Activated CD4-positive, alpha-beta T cell treated with anti-CD3 and anti-CD28 coated beads for 36 hours (primary cell): ENCODE measurements around the gene POU3F3. TPM values are rescaled to one million over a fixed set of nuclear protein-coding genes. Genes with fewer than 3 reads are reported as not detected.
A peak's percentile ranks its signal among the peaks of the same experiment; 100 is the strongest.

Experiments used
- ATAC-seq: fragments of 200-7000 bp; cut with Tn5 transposase; one replicate; pipeline ENCODE4 v1.10.0; 2021; ENCODE audit warnings: mild to moderate bottlenecking, moderate library complexity
- CTCF ChIA-PET: fragments of 350-600 bp; sonication (Branson Sonifier 250); formaldehyde crosslinking; loops from one replicate; lab custom pipeline; 2021; ENCODE audit warnings: antibody characterized with exemption; lab: Charles Lee
- POLR2A ChIA-PET: fragments of 350-600 bp; sonication (Branson Sonifier 250); formaldehyde crosslinking; loops from one replicate; lab custom pipeline; 2021; ENCODE audit warnings: antibody characterized with exemption, inconsistent platforms; lab: Charles Lee
- DNase-seq: peaks from one replicate; pipeline ENCODE4 v3.0.0-alpha.2; 2020
- H3K27ac Mint-ChIP-seq: one replicate; pipeline ENCODE4 v1.8.0; 2021; ENCODE audit warnings: mixed read lengths
- H3K27me3 Mint-ChIP-seq: one replicate; pipeline ENCODE4 v1.8.0; 2021; ENCODE audit warnings: mixed read lengths
- H3K36me3 Mint-ChIP-seq: one replicate; pipeline ENCODE4 v1.8.0; 2021; ENCODE audit warnings: low read depth, mixed read lengths
- H3K4me1 Mint-ChIP-seq: one replicate; pipeline ENCODE4 v1.8.0; 2021; ENCODE audit warnings: mixed read lengths
- H3K4me3 Mint-ChIP-seq: one replicate; pipeline ENCODE4 v1.8.0; 2021; ENCODE audit warnings: mild to moderate bottlenecking, moderate library complexity, mixed read lengths
- H3K9me3 Mint-ChIP-seq: one replicate; pipeline ENCODE4 v1.8.0; 2021; ENCODE audit warnings: low read depth, mixed read lengths
- intact Hi-C, 2 experiments: fragments of 100-400 bp; cut with DNase I in 1 of 2; cut with micrococcal nuclease in 1 of 2; formaldehyde crosslinking; loops; one replicate each; pipeline versions ENCODE4 v1.14.2 to v1.15.1; 2022 to 2024; cut with DNase I, micrococcal nuclease
- total RNA-seq, 2 experiments: library from RNA; stranded (reverse); gene quantifications; one replicate each; pipeline ENCODE4 v1.2.3, GENCODE V29; 2021

The POU3F3 gene
- total RNA-seq, 2 experiments from 2014 or later = not detected

DNA sequence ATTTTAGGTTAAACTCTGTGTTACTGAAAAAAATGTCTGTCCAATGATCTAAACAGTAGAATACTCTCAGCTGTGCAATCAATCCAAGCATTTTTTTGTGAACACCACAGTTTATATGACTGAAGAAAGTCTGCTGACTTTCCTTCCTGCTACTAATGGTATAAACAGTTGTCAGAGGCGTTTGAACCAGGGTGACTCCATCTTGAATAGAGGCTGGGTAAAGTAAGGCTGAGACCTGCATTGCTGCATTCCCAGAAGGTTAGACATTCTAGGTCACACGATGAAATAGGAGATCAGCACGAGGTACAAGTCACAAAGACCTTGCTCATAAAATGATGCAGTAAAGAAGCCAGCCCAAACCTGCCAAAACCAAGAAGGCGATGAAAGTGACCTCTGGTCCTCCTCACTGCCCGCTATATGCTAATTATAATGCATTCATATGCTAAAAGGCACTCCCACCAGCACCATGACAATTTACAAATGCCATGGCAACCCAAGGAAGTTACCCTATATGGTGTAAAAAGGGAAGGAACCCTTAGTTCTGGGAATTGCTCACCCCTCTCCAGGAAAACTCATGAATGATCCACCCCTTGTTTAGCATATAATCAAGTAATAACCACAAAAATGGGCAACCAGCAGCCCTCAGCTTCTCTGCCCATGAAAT lies 31.3 kb downstream of the POU3F3 start:
- no peak for ATAC-seq
- DNase-seq = no peak
- Mint-ChIP-seq H3K9me3 (no peaks in the 10 kb centered on the region), H3K4me3 (no peak overlapping the region), H3K27me3 (peaks cover 12% of the 10 kb centered on the region), H3K4me1 (peaks cover 14% of the 10 kb centered on the region), H3K27ac (no peak overlapping the region), H3K36me3 (no peaks in the 10 kb centered on the region)
- ChIA-PET POLR2A (no interaction called here), CTCF (no interaction called here)
- intact Hi-C loops = no loop called here

DNA sequence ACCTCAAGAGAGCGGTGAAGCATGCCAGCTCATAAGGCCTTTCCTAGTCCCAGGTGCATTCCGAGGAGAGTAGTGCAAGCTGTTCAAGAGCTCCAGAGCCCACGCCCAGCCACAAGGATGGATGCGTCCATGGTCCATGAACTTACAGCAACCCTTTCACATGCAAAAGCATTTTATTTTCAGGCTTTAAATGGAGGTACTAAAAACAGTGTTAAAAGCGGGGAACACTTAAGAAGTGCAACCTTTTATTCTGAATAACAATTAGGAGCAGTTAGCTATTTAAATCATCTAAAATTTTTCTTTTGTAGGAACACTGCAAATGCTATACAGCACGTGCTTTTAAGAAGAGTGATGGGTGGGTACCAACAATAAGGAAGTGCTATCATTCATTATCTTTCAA lies 33.8 kb downstream of the POU3F3 start:
- intact Hi-C loops = no loop called here
- no peak for ATAC-seq
- Mint-ChIP-seq H3K27ac (no peak overlapping the region), H3K9me3 (no peaks in the 10 kb centered on the region), H3K4me3 (no peak overlapping the region), H3K27me3 (peaks cover 7% of the 10 kb centered on the region), H3K4me1 (peaks cover 14% of the 10 kb centered on the region), H3K36me3 (no peaks in the 10 kb centered on the region)
- CTCF ChIA-PET = interaction anchor here (0.6 kb wide), 1 partner anchor 34 kb away, joined by 3 read pairs; no protein-coding TSS in a partner anchor
- no peak for DNase-seq
- POLR2A ChIA-PET = no interaction called here

DNA sequence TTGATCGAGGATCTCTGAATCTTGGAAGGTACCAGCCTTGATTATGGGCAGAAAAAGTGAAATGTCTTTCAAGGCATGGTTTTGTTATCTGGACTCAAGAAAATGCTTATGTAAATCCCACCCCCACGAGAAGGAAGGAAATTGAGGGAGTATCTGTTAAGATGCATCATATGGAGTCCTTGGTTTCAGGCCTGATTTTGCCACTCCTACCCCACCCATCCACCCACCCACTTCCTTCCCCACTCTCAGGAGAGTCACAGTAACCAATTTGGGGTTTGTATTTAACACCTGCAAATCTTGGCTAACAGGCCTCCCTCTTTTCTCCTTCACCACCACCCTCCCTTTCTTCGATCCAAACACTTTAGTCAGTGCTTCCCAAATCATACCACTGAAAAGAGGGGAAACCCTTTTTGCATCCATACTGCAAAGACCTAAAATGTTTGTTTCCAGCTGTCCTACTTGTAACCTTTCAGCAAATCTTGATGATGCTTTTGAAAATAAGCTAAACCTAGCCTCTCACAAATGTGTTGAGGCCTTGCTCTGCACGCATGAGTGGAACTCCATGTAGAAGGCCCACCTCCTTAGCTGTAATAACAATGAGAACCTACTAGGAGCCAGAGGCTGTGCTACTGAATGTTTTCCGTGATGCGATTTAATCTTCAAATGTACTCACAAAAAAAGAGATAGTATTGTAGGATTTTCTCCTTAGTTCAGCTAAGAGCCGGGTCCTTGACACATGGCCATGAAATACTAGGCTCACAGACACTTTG lies 34.8 kb downstream of the POU3F3 start:
- peak; percentile 39 for ATAC-seq
- peaks cover 14% of the 10 kb centered on the region for H3K4me1 Mint-ChIP-seq
- H3K4me3 Mint-ChIP-seq = no peak overlapping the region
- H3K9me3 Mint-ChIP-seq = no peaks in the 10 kb centered on the region
- ChIA-PET POLR2A (no interaction called here), CTCF (no interaction called here)
- intact Hi-C loops = no loop called here
- H3K36me3 Mint-ChIP-seq = no peaks in the 10 kb centered on the region
- peaks cover 9% of the 10 kb centered on the region for H3K27me3 Mint-ChIP-seq
- H3K27ac Mint-ChIP-seq = no peak overlapping the region
- peak; percentile 19 for DNase-seq

GRCh38 chr2:104889291-104889959 lies 35.5 kb downstream of the POU3F3 start:
- H3K4me3 Mint-ChIP-seq = no peak overlapping the region
- H3K27me3 Mint-ChIP-seq = peaks cover 7% of the 10 kb centered on the region
- ATAC-seq (no peak), DNase-seq (no peak)
- POLR2A ChIA-PET = no interaction called here
- H3K36me3 Mint-ChIP-seq = no peaks in the 10 kb centered on the region
- H3K4me1 Mint-ChIP-seq = peaks cover 14% of the 10 kb centered on the region
- no peaks in the 10 kb centered on the region for H3K9me3 Mint-ChIP-seq
- no peak overlapping the region for H3K27ac Mint-ChIP-seq
- CTCF ChIA-PET = no interaction called here
- intact Hi-C loops = no loop called here

- CTCF ChIA-PET = no interaction called here
- ATAC-seq = no peak
Observed at GRCh38 chr2:104889960-104890684, 36.2 kb downstream of the POU3F3 start.

DNA sequence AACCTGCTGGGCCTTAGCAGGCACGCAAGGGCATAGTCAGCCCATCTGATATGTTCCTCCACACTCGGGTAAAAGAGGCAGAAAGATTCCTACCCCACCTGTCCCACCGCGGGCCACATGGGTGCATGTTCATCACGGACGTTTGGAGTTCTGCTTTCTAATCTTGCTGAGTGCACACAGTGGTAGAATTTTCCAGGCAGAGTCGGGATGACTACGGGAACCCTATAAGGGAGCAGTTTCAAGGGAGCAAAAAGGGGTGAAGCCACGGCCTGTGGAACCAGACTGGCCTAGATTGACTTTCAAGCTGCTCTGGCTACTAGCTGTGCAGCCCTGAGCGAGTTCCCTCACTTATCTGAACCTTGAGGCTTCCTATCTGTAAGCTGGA lies 36.8 kb downstream of the POU3F3 start:
- H3K27ac Mint-ChIP-seq = no peak overlapping the region
- CTCF ChIA-PET = no interaction called here
- ATAC-seq (no peak), DNase-seq (no peak)
- no peaks in the 10 kb centered on the region for H3K9me3 Mint-ChIP-seq
- intact Hi-C loops = no loop called here
- H3K4me1 Mint-ChIP-seq = peaks cover 14% of the 10 kb centered on the region
- no peaks in the 10 kb centered on the region for H3K36me3 Mint-ChIP-seq
- POLR2A ChIA-PET = no interaction called here
- H3K4me3 Mint-ChIP-seq = no peak overlapping the region
- H3K27me3 Mint-ChIP-seq = peaks cover 7% of the 10 kb centered on the region

More at GRCh38 chr2:104889960-104890684, 36.2 kb downstream of the POU3F3 start:
- peaks cover 5% of the 10 kb centered on the region for H3K27me3 Mint-ChIP-seq
- no peaks in the 10 kb centered on the region for H3K9me3 Mint-ChIP-seq
- H3K4me3 Mint-ChIP-seq = no peak overlapping the region
- peaks cover 14% of the 10 kb centered on the region for H3K4me1 Mint-ChIP-seq
- POLR2A ChIA-PET = no interaction called here
- no peak for DNase-seq
- no peak overlapping the region for H3K27ac Mint-ChIP-seq
- intact Hi-C loops = no loop called here
- H3K36me3 Mint-ChIP-seq = no peaks in the 10 kb centered on the region

- Mint-ChIP-seq H3K4me1 (peaks cover 14% of the 10 kb centered on the region), H3K4me3 (no peak overlapping the region), H3K9me3 (no peaks in the 10 kb centered on the region), H3K27ac (no peak overlapping the region), H3K36me3 (no peaks in the 10 kb centered on the region), H3K27me3 (peaks cover 9% of the 10 kb centered on the region)
- DNase-seq (no peak), ATAC-seq (no peak)
- POLR2A ChIA-PET = no interaction called here
- intact Hi-C loops = no loop called here
- CTCF ChIA-PET = interaction anchor here (0.7 kb wide), 1 partner anchor 1797 kb away, joined by 3 read pairs; no protein-coding TSS in a partner anchor
Observed at GRCh38 chr2:104891145-104891544, 37.2 kb downstream of the POU3F3 start.

GRCh38 chr2:104896446-104896845 lies 42.5 kb downstream of the POU3F3 start:
- no peak for ATAC-seq
- Mint-ChIP-seq H3K4me1 (no peaks in the 10 kb centered on the region), H3K27me3 (peaks cover 12% of the 10 kb centered on the region), H3K9me3 (no peaks in the 10 kb centered on the region), H3K27ac (no peak overlapping the region), H3K4me3 (no peak overlapping the region), H3K36me3 (no peaks in the 10 kb centered on the region)
- POLR2A ChIA-PET = no interaction called here
- no peak for DNase-seq
- CTCF ChIA-PET = no interaction called here
- intact Hi-C loops = no loop called here

DNA sequence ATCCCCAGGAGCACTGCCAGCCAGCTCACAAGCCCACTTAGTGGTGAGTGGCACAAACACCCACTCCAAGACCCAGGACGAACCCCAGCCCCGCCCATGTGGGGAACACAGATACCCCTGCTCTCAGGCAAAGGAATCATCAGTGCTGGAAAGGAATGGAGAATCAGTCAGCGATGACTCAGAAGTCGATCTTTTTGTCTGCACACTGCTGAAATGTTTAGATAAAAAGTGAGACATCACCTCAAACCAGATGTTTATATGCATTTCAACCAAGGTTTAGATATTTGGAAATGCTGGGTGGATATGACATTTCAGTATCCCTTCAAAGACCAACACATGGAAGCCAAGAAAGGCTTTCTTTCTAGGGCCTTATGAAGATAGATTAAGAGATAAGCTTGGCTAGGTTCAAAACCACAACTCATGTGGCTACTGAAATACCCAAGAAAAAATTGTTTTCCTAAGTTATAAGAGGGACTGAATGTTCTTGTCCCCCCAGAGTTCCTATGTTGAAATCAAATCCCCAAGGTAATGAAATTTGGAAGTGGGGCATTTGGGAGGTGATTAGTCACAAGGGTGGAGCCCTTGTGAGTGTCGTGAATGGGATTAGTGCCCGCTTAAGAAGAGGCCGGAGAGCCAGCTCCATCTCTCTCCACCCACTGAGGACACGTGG lies 43.7 kb downstream of the POU3F3 start:
- Mint-ChIP-seq H3K36me3 (no peaks in the 10 kb centered on the region), H3K9me3 (no peaks in the 10 kb centered on the region), H3K4me1 (no peaks in the 10 kb centered on the region), H3K27ac (no peak overlapping the region), H3K27me3 (peaks cover 12% of the 10 kb centered on the region), H3K4me3 (no peak overlapping the region)
- ATAC-seq (no peak), DNase-seq (no peak)
- intact Hi-C loops = no loop called here
- POLR2A ChIA-PET = no interaction called here
- CTCF ChIA-PET = no interaction called here

DNA sequence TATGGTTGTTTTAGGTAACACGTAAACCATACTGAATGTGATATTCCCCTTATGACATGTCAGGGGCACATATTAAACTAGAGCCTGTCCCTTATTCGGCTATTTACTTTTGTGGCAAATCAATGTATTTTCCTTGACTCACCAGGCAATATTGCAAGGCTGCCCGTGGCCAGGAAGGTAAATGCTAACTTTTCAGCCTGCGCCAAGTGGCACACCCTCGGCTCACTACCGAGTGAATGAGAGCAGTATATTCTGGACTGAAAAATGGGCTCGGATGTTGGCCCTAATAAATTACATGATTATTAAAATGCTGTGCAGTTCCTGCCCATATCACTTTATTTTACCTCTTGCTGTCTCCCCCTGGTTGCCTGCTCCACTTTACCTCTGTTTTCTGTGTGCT lies 46.7 kb downstream of the POU3F3 start:
- H3K9me3 Mint-ChIP-seq = no peaks in the 10 kb centered on the region
- peaks cover 5% of the 10 kb centered on the region for H3K27me3 Mint-ChIP-seq
- CTCF ChIA-PET = no interaction called here
- H3K4me3 Mint-ChIP-seq = no peak overlapping the region
- no peaks in the 10 kb centered on the region for H3K4me1 Mint-ChIP-seq
- DNase-seq (no peak), ATAC-seq (no peak)
- no peaks in the 10 kb centered on the region for H3K36me3 Mint-ChIP-seq
- POLR2A ChIA-PET = no interaction called here
- intact Hi-C loops = no loop called here
- H3K27ac Mint-ChIP-seq = no peak overlapping the region
